Activated CD4-positive, alpha-beta T cell treated with anti-CD3 and anti-CD28 coated beads for 1 hour (primary cell): Measurements from ENCODE around the gene SPPL2C.

ENCODE experiments used
- DNase-seq: peaks from one replicate; pipeline ENCODE4 v3.0.0-alpha.2; 2020

The SPPL2C gene

DNA sequence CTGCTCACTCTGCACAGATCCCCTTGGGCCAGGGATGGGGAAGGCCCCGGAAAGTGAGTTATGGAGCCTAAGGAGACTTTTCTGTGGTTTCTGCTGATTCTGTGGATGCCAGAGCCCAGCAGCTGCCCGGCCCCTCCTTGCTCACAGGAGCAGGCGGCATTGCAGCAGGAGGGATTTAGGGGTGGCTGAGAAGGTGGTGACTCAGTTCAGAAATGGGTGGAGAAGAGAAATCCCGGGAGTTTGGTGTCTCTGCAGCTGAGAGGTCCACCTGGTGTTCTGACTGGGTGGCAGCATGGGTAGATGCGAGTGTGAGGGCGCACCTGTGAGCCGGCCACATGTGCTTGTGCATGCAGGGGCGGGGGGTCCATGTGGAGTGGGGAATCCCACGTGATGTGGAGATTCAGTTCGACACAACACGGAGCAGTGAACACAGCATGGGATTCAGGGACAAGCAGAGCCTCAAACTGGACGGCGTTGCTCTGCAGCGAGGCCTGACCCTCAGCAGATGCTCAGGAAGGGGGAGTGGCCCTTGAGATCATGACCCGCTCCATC, 16.0 kb upstream of the SPPL2C start:
- DNase-seq: no peak

DNA sequence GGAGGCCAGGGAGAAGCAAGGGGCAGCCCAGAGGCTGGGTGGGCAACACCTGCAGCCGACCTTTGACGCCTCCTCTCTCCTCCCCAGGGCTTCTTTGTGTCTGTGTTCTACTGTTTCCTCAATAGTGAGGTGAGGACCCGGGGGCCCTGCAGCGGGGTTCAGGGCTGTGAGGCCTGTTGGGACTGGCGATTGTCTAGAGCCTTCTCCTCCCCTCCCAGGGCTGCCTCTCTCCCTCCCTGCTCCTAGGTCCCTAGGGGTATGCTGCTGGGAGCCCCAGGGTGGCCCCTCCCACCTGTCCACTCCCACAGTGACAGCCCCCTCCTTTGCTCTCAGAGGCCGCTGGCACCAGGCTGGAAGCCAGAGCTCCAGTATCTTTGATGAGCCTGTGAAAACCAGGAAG, 10.8 kb upstream of the SPPL2C start:
- DNase-seq: no peak

DNA sequence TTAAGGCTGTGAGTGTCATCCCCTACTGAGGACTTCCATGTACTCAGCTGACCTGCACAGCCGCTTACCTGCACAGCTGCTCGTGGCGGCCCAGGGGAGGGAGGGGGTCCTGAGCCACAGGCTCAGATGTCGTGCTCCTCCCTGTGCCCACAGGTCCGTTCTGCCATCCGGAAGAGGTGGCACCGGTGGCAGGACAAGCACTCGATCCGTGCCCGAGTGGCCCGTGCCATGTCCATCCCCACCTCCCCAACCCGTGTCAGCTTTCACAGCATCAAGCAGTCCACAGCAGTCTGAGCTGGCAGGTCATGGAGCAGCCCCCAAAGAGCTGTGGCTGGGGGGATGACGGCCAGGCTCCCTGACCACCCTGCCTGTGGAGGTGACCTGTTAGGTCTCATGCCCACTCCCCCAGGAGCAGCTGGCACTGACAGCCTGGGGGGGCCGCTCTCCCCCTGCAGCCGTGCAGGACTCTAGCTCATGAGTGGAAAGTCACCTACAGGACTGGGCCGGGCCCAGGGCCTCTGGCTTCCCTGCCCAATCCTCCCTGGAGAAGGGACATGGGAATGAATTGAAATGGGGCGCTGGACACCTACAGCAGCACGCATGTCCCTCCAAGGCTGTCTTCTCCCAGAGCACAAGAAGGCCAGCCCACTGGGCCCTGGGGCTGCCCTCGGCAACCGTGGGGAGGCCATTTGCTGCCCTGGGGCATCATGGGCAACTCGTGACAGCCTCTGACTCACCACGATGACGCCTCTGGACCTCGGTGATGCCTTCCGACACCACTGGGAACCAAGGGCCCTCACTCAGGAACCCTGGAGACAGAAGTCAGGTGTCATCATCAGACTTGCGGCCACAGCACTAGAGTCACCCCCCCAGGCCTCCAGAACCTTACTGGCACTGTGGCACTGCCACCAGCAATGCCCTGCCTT, 9.9 kb upstream of the SPPL2C start:
- DNase-seq: no peak

DNA sequence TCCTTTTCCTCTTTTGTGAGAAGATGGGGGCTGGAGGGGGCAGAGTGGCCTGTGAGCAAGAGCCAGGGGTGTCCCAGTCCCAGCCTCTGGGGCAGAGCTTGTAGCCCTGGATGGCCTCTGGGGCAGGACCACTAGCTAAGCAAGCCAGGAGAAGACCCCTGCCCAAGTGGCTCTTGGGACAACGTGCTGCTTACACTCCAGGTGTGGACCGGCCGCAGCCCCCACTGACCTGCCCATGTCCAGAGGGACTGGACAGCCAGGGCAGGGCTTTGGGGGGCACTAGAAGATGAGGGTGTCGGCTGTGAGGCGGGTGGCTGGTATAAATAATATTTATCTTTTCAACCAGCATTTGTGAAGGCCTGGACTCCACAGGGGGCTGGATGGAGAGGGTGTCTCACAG, 9.2 kb upstream of the SPPL2C start:
- DNase-seq: no peak

DNA sequence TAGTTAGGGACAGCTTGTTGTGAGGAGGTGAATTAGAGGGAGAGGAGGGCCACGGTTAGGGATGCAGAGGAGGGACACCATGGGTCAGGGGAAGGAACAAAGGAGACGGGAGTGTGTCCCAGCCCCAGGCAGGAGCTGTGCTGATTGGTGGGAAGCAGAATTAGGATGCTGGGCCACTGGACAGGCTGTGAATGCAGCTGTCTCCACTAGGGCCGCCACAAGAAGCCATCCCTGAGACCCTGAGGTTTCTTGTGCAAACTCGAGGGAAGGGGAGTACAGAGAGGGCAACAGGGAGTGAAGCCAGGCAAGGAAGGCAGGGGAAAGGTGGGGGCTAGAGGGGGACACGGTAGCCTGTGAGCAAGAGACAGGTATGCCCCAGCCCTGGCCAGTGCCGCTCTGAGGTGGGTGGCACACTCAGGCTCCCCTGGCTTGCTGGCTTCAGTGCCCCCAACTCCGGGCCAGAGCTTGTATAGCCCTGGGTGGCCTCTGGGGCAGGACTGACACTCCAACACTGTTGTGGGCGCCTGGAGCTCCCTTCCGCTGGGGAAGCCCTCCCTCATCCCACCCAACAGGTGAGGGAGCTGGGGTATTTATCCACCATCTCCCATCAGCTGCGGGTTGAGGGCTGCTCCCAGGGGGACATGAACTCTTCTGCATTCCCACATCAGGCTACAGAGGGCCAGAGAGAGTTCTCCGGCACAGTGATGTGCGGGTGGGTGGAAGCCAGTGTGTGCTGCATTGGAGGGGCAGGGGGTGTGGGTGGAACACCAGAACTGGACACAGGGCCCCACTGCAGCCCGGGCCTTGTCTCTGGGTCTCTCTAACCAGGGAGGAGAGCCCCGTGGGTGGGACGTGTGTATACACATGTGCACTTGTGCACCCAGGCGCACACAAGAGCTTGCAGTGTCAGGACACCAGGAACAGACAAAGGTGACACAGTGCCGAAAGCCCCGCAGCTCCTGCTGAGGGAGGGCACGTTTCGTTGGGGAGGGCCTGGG, 8.3 kb upstream of the SPPL2C start:
- no peak for DNase-seq

DNA sequence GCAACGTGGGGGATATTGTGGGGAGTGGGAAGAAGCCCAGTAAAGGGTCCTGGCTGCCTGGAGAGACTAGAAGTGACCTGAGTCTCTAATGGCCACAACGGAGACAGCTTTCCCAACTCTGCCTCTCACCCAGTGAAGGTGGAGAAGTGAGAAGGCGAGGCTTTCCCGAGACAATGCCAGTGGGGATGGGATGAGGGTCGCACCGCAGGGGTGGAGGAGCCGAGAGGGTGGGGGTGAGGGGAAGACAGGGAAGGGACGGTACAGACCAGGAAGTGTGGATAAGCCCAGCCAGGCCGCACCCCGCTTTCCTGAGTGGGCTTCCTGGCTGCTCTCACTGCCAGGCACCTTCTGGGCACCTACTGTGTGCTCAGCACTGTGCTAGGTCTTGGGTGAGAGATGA, 7.5 kb upstream of the SPPL2C start:
- DNase-seq: no peak

DNA sequence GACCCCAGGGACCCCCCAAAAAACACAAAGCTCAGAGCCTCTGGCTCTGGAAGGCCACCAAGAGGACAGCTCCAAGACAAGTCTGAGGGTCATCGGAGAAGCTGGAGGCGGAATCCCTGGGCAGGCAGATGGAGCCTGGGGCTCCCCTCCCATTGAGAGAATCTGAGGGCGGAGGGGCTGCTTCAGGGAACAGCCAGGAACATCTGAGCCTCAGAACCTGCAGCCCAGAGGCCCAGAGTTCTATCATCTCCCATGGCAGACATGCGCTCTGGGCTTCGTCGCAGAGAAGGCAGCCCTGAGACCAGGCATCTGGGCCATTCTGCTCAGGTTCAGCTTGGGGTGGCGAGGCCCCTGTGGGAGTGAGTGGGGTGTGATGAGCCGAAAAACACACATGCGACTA, 7.1 kb upstream of the SPPL2C start:
- no peak for DNase-seq

DNA sequence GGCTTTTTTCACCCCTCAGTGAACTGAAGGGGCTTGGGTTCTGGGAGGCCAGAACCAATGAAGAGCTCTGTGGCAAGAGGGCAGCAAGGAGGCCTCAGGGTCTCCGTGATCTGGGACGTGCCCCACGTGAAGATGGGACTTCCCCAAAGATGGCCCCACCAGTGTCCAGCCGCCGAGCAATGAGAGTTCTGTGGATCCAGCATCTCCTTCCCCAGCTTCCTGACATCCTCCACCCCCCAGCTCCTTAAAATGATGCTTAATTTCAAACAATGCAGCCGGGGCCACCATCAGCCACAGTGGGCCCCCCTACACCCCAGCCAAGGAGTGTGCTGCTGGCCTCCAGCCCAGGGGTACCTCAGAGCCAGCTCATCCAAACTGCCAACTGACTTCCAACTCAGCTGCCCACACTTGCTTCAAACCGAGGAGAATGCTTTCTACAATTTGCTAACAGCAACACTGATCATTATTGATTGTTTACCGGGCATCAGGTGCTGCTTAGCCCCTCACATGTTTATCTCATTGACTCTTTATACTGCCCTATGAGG, 5.9 kb upstream of the SPPL2C start:
- no peak for DNase-seq

DNA sequence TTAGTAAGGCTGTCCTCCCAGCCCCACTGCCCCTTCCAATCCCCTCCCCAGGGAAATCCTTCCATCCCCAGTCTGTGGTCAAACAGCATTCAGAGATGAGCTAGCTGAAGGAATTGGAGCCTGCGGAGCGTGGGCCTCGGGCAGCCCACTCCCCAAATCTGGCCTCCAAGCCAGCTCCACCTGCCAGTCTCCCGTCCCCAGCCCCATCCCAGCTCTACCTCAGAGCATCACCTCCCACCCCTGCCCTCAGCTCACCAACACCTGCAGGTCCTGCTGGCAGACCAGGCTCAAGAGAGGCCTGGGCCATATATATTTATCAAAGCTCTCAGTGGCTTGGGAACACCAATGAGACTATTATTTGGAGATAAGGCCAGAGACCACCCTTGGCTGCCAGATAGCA, 5.2 kb upstream of the SPPL2C start:
- DNase-seq: no peak

DNA sequence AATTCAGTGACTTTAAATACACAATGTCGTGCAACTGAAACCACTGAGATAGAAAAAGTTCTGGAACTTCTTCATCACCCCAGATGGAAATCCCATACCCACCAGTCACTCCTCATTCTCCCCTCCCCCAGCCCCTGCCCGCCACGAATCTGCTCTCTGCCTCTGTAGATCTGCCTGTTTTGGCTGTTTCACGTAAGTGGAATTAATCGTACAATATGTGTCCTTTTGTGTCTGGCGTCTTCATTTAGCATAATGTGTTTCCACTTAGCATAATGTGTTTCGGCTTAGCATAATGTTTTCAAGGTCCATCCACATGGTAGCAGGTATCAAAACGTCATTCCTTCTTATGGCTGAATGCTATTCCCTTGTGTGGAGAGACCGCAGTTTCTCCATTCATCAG, 3.5 kb upstream of the SPPL2C start:
- DNase-seq: no peak

DNA sequence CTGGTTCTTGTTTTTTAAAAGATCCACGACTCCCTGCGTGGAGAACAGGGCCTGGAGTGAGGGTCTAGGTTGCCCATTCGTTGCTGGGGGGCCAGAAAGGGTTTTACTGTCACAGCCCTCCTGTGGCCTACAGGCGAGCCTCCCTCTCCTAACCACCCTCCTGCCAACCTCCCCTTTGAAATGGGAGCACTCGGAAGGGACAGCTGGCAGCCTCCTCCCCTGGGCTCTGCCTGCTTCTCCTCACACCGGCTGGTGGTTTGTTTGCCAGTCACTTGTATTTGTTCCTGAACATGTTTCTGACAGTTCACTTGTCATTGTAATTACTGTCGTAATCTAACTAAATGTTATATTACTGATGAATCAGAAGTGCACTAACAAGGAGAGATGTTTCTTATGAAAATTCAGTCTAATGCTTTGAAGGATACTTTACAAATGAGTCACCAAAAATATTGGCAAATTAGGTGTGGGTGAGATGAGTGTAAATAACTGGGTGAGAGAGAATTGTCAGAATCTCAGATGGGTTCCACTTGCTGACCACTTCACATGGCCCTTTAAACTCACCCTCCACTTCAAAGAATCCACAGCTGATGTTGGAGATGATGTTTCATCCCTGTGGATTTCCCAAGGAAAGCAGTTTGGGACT, 2.7 kb upstream of the SPPL2C start:
- DNase-seq: no peak

DNA sequence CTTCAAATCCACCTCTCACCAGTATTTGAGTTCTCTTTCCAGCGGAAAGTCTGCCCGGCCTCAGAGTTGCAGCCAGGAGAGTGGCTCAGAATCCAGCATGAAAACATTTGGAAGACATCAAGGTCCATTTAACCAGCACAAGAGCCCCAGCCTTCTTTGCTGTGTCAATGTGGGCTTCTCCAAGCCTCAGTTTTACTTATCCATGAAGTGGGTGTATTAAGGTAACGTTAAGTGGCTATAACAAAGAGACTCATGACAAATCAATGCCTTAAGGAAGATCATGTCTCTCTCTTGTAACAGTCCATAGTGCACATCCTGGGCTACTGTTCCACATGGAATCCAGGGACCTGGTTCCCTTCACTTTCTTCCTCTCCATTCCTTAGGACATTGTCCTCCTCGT, 959 bp upstream of the SPPL2C start:
- no peak for DNase-seq

DNA sequence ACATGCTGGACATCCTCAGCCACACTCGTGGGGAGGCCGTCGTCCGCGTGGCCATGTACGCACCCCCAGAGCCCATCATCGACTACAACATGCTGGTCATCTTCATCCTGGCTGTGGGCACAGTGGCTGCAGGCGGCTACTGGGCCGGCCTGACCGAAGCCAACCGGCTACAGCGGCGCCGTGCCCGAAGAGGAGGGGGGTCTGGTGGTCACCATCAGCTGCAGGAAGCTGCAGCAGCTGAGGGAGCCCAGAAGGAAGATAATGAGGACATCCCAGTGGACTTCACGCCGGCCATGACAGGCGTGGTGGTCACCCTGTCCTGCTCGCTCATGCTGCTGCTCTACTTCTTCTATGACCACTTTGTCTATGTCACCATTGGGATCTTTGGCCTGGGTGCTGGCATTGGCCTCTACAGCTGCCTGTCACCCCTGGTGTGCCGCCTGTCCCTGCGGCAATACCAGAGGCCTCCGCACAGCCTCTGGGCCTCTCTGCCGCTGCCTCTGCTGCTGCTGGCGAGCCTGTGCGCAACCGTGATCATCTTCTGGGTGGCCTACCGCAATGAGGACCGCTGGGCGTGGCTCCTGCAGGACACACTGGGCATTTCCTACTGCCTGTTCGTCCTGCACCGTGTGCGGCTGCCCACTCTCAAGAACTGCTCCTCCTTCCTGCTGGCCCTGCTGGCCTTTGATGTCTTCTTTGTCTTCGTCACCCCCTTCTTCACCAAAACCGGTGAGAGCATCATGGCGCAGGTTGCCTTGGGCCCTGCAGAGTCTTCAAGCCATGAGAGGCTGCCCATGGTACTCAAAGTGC, 900 bp downstream of the SPPL2C start:
- DNase-seq: no peak

DNA sequence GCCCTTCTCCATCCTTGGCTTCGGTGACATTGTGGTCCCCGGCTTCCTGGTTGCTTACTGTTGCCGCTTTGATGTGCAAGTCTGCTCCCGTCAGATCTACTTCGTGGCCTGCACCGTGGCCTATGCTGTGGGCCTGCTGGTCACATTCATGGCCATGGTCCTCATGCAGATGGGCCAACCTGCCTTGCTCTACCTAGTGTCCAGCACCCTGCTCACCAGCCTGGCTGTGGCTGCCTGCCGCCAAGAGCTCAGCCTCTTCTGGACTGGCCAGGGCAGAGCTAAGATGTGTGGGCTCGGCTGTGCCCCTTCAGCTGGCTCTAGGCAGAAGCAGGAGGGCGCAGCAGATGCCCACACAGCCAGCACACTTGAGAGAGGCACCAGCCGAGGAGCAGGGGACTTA, 1.5 kb downstream of the SPPL2C start:
- DNase-seq: no peak

DNA sequence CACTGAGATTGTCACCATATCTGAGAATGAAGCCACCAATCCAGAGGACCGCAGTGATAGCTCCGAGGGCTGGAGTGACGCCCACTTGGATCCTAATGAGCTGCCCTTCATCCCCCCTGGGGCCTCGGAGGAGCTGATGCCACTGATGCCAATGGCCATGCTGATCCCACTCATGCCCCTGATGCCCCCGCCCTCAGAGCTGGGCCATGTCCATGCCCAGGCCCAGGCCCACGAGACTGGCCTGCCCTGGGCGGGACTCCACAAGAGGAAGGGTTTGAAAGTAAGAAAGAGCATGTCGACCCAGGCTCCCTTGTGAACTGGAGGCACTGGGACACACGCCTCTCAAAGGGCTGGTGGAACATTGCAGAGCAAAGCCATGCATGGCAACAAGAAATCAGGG, 2.0 kb downstream of the SPPL2C start:
- no peak for DNase-seq

DNA sequence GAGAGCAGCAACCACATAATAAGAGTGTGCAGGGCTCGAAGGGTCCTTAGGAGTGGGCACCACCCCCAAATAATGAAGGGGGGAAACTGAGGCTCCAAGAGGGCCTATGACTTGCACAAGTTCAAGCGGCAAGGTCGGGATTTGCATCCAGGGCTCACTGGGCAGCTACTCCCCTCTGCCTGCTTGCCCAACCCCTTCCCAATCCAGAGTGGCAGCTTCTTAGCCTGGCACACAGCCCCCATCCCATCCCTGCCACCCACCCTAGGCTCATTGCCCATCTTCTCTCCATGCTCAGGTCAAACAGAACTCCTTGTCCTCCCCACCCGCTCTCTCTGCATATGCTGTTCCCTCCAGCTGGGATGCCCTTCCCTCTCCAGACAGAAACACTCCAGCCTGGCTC, 2.4 kb downstream of the SPPL2C start:
- no peak for DNase-seq

DNA sequence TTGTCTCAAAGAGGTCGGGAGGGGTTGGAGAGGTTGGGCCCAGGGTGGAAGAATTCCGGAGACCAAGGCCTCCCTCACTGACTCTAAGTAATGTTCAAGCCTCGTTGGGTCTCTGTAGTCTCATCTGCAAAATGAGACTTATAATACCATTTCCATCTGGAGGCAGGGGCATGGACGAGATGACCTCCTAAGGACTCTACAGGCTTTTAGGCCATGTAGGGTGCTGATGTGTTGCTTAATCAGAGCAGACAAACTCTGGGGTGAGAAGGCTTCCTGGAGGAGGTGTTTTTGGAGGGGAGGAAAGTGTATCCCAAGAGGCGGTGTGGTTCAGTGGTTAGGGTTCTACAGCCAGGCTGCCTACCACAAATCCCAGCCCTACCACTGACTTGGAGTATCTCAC, 3.1 kb downstream of the SPPL2C start:
- no peak for DNase-seq

DNA sequence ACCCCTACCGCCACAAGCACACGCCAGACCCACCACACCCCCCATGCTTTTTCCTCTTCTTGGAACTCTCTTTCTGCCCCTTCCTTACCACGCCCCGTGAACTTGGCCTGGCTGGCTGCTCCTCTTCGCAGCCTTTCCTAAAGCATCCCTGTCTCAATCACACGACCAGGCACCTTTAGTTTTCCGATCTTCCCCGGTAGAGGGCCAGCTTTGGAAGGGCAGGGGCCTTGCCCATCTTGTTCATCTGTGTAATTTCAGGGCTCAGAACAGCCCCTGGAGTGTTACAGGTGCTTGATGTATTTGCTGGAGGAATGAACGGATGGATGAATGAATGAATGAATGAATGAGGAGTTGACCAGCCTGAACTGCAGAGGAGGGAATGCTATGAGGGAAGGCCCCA, 3.7 kb downstream of the SPPL2C start:
- DNase-seq: no peak

DNA sequence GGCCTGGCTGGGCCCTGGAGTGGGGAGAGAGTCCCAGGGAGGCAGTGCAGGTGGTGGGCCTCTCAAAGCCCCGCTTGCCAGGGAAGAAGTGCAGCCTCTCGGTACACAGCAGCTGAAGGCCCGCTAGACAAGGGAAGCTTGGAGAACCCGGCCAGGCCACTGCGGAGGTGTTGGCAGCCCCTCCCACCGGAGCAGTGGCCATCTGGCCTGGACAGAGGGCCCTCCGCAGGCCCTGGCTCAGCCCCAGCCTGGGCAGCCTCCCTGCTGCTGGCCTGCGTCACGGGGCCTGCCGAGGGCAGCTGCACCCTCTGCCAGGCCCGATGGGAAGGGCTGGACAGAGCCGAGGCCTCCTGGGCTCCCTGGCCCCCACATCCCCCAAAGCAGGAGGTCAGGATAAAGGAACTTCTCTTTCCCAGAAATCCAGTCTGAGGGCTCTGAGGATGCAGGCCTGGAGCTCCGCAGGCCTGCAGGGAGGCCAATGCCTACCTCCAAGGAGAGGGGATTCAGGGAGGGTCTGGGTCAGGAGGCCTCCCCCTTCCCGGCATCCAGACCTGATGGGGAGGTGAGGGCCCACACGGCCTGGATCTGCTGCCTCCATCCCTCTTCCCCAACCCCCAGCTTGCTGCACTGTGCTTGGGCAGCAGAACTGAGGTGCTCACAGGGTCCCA, 4.3 kb downstream of the SPPL2C start:
- no peak for DNase-seq

DNA sequence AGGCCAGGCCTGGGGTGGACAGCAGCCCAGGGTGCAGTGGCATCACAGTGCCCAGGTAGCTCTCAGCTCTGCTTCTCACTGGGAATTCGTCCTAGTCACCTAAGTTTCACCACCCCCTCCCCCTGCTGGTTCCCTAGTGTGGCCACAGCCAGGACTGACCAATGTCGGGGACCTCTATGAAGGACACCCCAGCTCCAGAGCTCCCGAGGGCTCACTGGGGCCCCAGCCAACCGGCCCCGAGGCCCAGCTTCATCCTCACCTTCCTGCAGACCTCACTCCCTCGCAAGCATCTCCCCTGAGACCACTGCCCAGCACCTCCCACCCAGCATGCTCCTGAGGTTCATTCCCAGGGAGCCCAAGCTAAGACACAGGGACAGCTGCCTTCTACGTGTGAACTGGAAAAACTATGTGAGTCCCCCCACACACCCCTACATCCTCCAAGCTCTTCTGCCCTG, 4.9 kb downstream of the SPPL2C start:
- no peak for DNase-seq

DNA sequence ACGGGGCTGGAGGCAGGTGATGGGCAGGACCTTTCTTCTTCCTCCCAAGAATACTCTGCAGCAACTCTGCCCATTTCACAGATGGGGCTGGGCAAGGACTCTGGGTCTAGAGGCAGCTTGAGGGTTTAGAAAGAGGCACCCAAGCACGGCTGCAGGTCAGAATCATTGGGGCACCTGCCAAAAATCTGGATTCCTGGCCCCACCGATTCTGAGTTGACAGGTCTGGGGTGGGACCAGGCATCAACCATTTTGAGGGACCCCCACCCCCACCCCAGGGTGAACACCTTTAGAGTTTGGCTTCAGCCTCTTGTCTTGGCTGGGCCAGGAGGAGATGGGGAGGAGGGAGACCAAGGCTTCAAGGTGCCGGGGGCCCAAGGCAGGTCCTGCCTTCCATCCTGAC, 5.3 kb downstream of the SPPL2C start:
- no peak for DNase-seq
